Measurements from ENCODE around the gene GALK2. TPM values are rescaled to one million over a fixed set of nuclear protein-coding genes. Genes with fewer than 3 reads are reported as not detected.
A peak's percentile ranks its signal among the peaks of the same experiment; 100 is the strongest.

Gene GALK2
- total and polyA plus RNA-seq, 3 donors from 2014 or later = 21.8 to 29.9 (median 25.6) TPM

- 84 to 94% methylated on average over 2 of the region's 2 CpGs for WGBS, 2 donors
- no peak overlapping the region for H3K27ac ChIP-seq
- intact Hi-C loops (cut with DNase I; ENCODE audit: low total_unique reads) = no loop called here
- TF ChIP-seq POLR2A (IDR thresholded peaks at IDR 0.05) = no peak
- H3K36me3 ChIP-seq (ENCODE audit: low read depth, missing control alignments) = no peaks in the 10 kb centered on the region
- H3K27me3 ChIP-seq = no peaks in the 10 kb centered on the region
- H3K4me3 ChIP-seq = no peak overlapping the region
- no peaks in the 10 kb centered on the region for H3K9me3 ChIP-seq
- no peak for DNase-seq
- H3K4me1 ChIP-seq = no peaks in the 10 kb centered on the region
Observed at GRCh38 chr15:49137861-49138260, 32.2 kb upstream of the GALK2 start.

GRCh38 chr15:49145651-49146609 lies 24.1 kb upstream of the GALK2 start:
- TF ChIP-seq CTCF (IDR thresholded peaks at IDR 0.05) (peak; percentile 8 to 50 (median 49)), POLR2A (IDR thresholded peaks at IDR 0.05) (no peak)
- intact Hi-C loops (cut with DNase I; ENCODE audit: low total_unique reads) = no loop called here
- peak; percentile 61 for DNase-seq
- Histone ChIP-seq H3K9me3 (no peaks in the 10 kb centered on the region), H3K4me3 (no peak overlapping the region), H3K4me1 (no peaks in the 10 kb centered on the region), H3K36me3 (ENCODE audit: low read depth, missing control alignments) (no peaks in the 10 kb centered on the region), H3K27ac (no peak overlapping the region), H3K27me3 (no peaks in the 10 kb centered on the region)
- WGBS, 2 donors = 42 to 46% methylated on average over 3 of the region's 3 CpGs

- no peaks in the 10 kb centered on the region for H3K36me3 ChIP-seq (ENCODE audit: low read depth, missing control alignments)
- H3K4me3 ChIP-seq = no peak overlapping the region
- no peak overlapping the region for H3K27ac ChIP-seq
- H3K4me1 ChIP-seq = no peaks in the 10 kb centered on the region
- H3K9me3 ChIP-seq = no peaks in the 10 kb centered on the region
- WGBS, 2 donors = 72 to 88% methylated on average over 1 of the region's 1 CpG
- intact Hi-C loops (cut with DNase I; ENCODE audit: low total_unique reads) = no loop called here
- no peak for TF ChIP-seq CTCF (IDR thresholded peaks at IDR 0.05)
- no peak for TF ChIP-seq POLR2A (IDR thresholded peaks at IDR 0.05)
- no peak for DNase-seq
- H3K27me3 ChIP-seq = no peaks in the 10 kb centered on the region
Observed at GRCh38 chr15:49148298-49148697, 21.7 kb upstream of the GALK2 start.

- no peaks in the 10 kb centered on the region for H3K27me3 ChIP-seq
- no peak for DNase-seq
- H3K27ac ChIP-seq = no peak overlapping the region
- H3K9me3 ChIP-seq = no peaks in the 10 kb centered on the region
- H3K36me3 ChIP-seq (ENCODE audit: low read depth, missing control alignments) = no peaks in the 10 kb centered on the region
- WGBS, 2 donors = 84 to 92% methylated on average over 1 of the region's 1 CpG
- intact Hi-C loops (cut with DNase I; ENCODE audit: low total_unique reads) = no loop called here
- no peak for TF ChIP-seq CTCF (IDR thresholded peaks at IDR 0.05)
- TF ChIP-seq POLR2A (IDR thresholded peaks at IDR 0.05) = no peak
- H3K4me3 ChIP-seq = no peak overlapping the region
- peaks cover 4% of the 10 kb centered on the region for H3K4me1 ChIP-seq
Observed at GRCh38 chr15:49148727-49149126, 21.3 kb upstream of the GALK2 start.

- 80 to 81% methylated on average over 3 of the region's 3 CpGs for WGBS, 2 donors
Observed at GRCh38 chr15:49151831-49152230, 18.2 kb upstream of the GALK2 start.

More at GRCh38 chr15:49151831-49152230, 18.2 kb upstream of the GALK2 start:
- Histone ChIP-seq H3K27ac (no peak overlapping the region), H3K9me3 (no peaks in the 10 kb centered on the region), H3K27me3 (no peaks in the 10 kb centered on the region), H3K36me3 (ENCODE audit: low read depth, missing control alignments) (no peaks in the 10 kb centered on the region), H3K4me3 (no peak overlapping the region), H3K4me1 (peaks cover 10% of the 10 kb centered on the region)
- DNase-seq = no peak
- intact Hi-C loops (cut with DNase I; ENCODE audit: low total_unique reads) = no loop called here
- TF ChIP-seq POLR2A (IDR thresholded peaks at IDR 0.05) (no peak), CTCF (IDR thresholded peaks at IDR 0.05) (no peak)
